Neural progenitor cell (in vitro differentiated cells): ENCODE measurements around the gene SATB2. TPM values are rescaled to one million over a fixed set of nuclear protein-coding genes. Genes with fewer than 3 reads are reported as not detected.

ENCODE experiments used
- DNase-seq: peaks from one replicate; pipeline ENCODE4 v3.0.0-alpha.2; 2016; ENCODE audit warnings: low spot score
- H2AFZ ChIP-seq: fragments of 200-600 bp; sonication (generic); replicated peaks from 2 replicates; pipeline ENCODE4 v1.6.1; 2016; ENCODE audit warnings: antibody characterized with exemption
- H3F3A ChIP-seq: fragments of 200-600 bp; sonication (generic); 2 replicates; pipeline ENCODE4 v1.6.1; 2016; ENCODE audit warnings: antibody characterized with exemption, low read depth
- H3K27ac ChIP-seq: fragments of 200-600 bp; sonication (generic); 2 replicates; pipeline ENCODE4 v1.5.1; 2016; ENCODE audit warnings: mild to moderate bottlenecking
- H3K27me3 ChIP-seq: fragments of 200-600 bp; sonication (generic); 2 replicates; pipeline ENCODE4 v1.6.1; 2016; ENCODE audit warnings: mild to moderate bottlenecking, moderate library complexity
- H3K36me3 ChIP-seq: fragments of 200-600 bp; sonication (generic); 2 replicates; pipeline ENCODE4 v1.5.1; 2016
- H3K4me1 ChIP-seq: fragments of 200-600 bp; sonication (generic); 2 replicates; pipeline ENCODE4 v1.6.1; 2016; ENCODE audit warnings: mixed run types
- H3K4me2 ChIP-seq: fragments of 200-600 bp; sonication (generic); 2 replicates; pipeline ENCODE4 v1.6.1; 2016
- H3K4me3 ChIP-seq: fragments of 200-600 bp; sonication (generic); 2 replicates; pipeline ENCODE4 v1.5.1; 2016
- H3K79me2 ChIP-seq: fragments of 200-600 bp; sonication (generic); 2 replicates; pipeline ENCODE4 v1.6.1; 2016; ENCODE audit warnings: low read depth
- H3K9ac ChIP-seq: fragments of 200-600 bp; sonication (generic); 2 replicates; pipeline ENCODE4 v1.6.1; 2016
- H3K9me3 ChIP-seq: fragments of 200-600 bp; sonication (generic); 2 replicates; pipeline ENCODE4 v1.5.1; 2016; ENCODE audit warnings: low read depth
- H4K20me1 ChIP-seq: fragments of 200-600 bp; sonication (generic); 2 replicates; pipeline ENCODE4 v1.6.1; 2016; ENCODE audit warnings: low read depth
- H3K27ac Mint-ChIP-seq: 3 replicates; pipeline ENCODE4 v1.8.0; 2021; ENCODE audit warnings: mixed read lengths
- H3K27me3 Mint-ChIP-seq: 2 replicates; pipeline ENCODE4 v1.8.0; 2022; ENCODE audit warnings: low read depth, mild to moderate bottlenecking, inconsistent platforms, moderate library complexity, mixed read lengths; ENCODE audit not compliant: insufficient read depth
- H3K36me3 Mint-ChIP-seq: 3 replicates; pipeline ENCODE4 v1.8.0; 2021; ENCODE audit warnings: mixed read lengths
- H3K4me1 Mint-ChIP-seq: 3 replicates; pipeline ENCODE4 v1.8.0; 2021; ENCODE audit warnings: mixed read lengths
- H3K4me3 Mint-ChIP-seq: 3 replicates; pipeline ENCODE4 v1.8.0; 2021; ENCODE audit warnings: mild to moderate bottlenecking, moderate library complexity, mixed read lengths
- H3K9me3 Mint-ChIP-seq: 3 replicates; pipeline ENCODE4 v1.8.0; 2020; ENCODE audit warnings: mixed read lengths
- EZH2 ChIP-seq: fragments of 200-600 bp; sonication (generic); IDR thresholded peaks from 2 replicates; pipeline ENCODE4 v1.6.1; 2017; ENCODE audit warnings: antibody characterized with exemption, mild to moderate bottlenecking, moderate library complexity
- EZH2phosphoT487 ChIP-seq: fragments of 200-600 bp; sonication (generic); IDR thresholded peaks from 2 replicates; pipeline ENCODE4 v1.6.1; 2017; ENCODE audit warnings: antibody characterized with exemption
- total RNA-seq: library from RNA; depleted of rRNA; stranded (reverse); fragments of >200 nt; gene quantifications from 2 replicates; pipeline ENCODE4 v1.2.3, GENCODE V29; 2015; ENCODE audit warnings: low replicate concordance
- TF ChIP-seq, protein P1 (sequence below): fragments of 200-600 bp; sonication (generic); IDR thresholded peaks from 2 replicates; pipeline ENCODE4 v1.5.1; 2017; ENCODE audit warnings: antibody characterized with exemption, mild to moderate bottlenecking

Gene SATB2
- total RNA-seq, 1 donor from 2014 or later = 3.7 TPM

DNA sequence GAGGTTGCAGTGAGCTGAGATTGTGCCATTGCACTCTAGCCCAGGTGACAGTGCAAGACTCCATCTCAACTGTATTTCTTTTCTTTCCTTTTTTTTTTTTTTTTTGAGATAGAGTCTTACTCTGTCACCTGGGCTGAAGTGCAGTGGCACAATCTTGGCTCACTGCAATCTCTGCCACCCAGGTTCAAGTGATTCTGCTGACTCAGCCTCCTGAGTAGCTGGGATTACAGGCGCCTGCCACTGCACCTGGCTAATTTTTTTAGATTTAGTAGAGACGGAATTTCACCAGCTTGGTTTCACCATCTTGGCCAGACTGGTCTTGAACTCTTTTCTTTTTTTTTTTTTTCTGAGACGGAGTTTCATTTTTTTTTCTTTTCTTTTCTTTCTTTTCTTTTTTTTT lies 41.3 kb upstream of the SATB2 start:
- H3K27ac Mint-ChIP-seq = no peak overlapping the region
- Histone ChIP-seq H3K4me3 (no peak overlapping the region), H3K9ac (no peak overlapping the region), H3K9me3 (no peaks in the 10 kb centered on the region), H3K4me2 (no peak overlapping the region), H3F3A (no peaks in the 10 kb centered on the region), H3K79me2 (no peaks in the 10 kb centered on the region), H3K27ac (no peak overlapping the region), H3K27me3 (no peaks in the 10 kb centered on the region), H4K20me1 (no peaks in the 10 kb centered on the region), H3K4me1 (no peaks in the 10 kb centered on the region), H3K36me3 (no peaks in the 10 kb centered on the region), H2AFZ (no peak overlapping the region)
- no peak for DNase-seq
- H3K36me3 Mint-ChIP-seq = no peaks in the 10 kb centered on the region
- H3K9me3 Mint-ChIP-seq = no peaks in the 10 kb centered on the region
- no peak overlapping the region for H3K4me3 Mint-ChIP-seq
- H3K27me3 Mint-ChIP-seq = no peaks in the 10 kb centered on the region
- H3K4me1 Mint-ChIP-seq = no peaks in the 10 kb centered on the region
- TF ChIP-seq EZH2phosphoT487 (no peak), EZH2 (no peak)
- TF ChIP-seq, protein P1, sequence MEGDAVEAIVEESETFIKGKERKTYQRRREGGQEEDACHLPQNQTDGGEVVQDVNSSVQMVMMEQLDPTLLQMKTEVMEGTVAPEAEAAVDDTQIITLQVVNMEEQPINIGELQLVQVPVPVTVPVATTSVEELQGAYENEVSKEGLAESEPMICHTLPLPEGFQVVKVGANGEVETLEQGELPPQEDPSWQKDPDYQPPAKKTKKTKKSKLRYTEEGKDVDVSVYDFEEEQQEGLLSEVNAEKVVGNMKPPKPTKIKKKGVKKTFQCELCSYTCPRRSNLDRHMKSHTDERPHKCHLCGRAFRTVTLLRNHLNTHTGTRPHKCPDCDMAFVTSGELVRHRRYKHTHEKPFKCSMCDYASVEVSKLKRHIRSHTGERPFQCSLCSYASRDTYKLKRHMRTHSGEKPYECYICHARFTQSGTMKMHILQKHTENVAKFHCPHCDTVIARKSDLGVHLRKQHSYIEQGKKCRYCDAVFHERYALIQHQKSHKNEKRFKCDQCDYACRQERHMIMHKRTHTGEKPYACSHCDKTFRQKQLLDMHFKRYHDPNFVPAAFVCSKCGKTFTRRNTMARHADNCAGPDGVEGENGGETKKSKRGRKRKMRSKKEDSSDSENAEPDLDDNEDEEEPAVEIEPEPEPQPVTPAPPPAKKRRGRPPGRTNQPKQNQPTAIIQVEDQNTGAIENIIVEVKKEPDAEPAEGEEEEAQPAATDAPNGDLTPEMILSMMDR = no peak

DNA sequence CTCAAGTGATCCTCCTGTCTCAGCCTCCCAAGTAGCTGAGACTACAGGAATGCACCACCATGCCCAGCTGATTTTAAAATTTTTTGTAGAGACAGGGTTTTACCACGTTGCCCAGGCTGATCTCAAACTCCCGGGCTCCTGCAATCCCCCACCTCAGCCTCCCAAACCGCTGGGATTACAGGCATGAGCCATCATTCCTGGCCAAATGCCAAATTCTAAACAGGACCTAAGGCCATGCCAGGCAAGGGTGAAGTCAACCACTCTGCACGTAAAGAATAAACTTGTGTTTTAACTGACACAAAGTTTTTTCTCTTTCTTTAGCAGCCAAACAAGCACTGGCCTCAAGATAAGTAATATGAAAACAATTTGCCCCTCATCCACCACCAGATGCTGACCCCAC lies 37.4 kb upstream of the SATB2 start:
- Histone ChIP-seq H3K9me3 (no peaks in the 10 kb centered on the region), H3K9ac (no peak overlapping the region), H3K27me3 (no peaks in the 10 kb centered on the region), H3K79me2 (no peaks in the 10 kb centered on the region), H2AFZ (no peak overlapping the region), H3K36me3 (no peaks in the 10 kb centered on the region), H3F3A (no peaks in the 10 kb centered on the region), H3K4me2 (no peak overlapping the region), H3K27ac (no peak overlapping the region), H3K4me1 (no peaks in the 10 kb centered on the region), H3K4me3 (no peak overlapping the region), H4K20me1 (no peaks in the 10 kb centered on the region)
- no peak overlapping the region for H3K4me3 Mint-ChIP-seq
- H3K36me3 Mint-ChIP-seq = no peaks in the 10 kb centered on the region
- no peaks in the 10 kb centered on the region for H3K4me1 Mint-ChIP-seq
- TF ChIP-seq, protein P1 = no peak
- no peak for TF ChIP-seq EZH2
- no peak for TF ChIP-seq EZH2phosphoT487
- H3K27ac Mint-ChIP-seq = no peak overlapping the region
- DNase-seq = no peak
- H3K27me3 Mint-ChIP-seq = peaks cover 2% of the 10 kb centered on the region
- no peaks in the 10 kb centered on the region for H3K9me3 Mint-ChIP-seq

DNA sequence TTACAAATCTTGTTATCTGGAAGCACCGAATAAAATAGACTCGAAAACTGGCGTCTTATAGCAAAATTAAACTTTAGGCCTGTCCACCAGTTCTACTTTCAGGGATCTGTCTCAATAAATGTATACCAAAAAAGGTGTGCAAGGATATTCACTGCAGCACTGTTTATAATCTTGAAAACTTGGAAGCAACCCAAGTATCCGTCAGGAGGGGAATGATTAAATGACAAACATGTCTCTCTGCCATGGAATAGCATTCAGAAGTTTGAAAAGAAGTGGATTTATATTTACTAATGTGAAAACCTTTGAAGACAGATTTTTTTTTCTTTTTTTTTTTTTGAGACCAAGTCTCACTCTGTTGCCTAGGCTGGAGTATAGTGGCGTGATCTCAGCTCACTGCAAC lies 32.3 kb upstream of the SATB2 start:
- no peaks in the 10 kb centered on the region for H4K20me1 ChIP-seq
- H3K9ac ChIP-seq = no peak overlapping the region
- no peaks in the 10 kb centered on the region for H3F3A ChIP-seq
- no peaks in the 10 kb centered on the region for H3K9me3 ChIP-seq
- no peak for TF ChIP-seq EZH2
- TF ChIP-seq EZH2phosphoT487 = no peak
- TF ChIP-seq, protein P1 = no peak
- H3K4me1 Mint-ChIP-seq = no peaks in the 10 kb centered on the region
- no peaks in the 10 kb centered on the region for H3K79me2 ChIP-seq
- DNase-seq = no peak
- H3K27me3 ChIP-seq = no peaks in the 10 kb centered on the region
- no peaks in the 10 kb centered on the region for H3K9me3 Mint-ChIP-seq
- H3K36me3 ChIP-seq = no peaks in the 10 kb centered on the region
- H3K4me2 ChIP-seq = no peak overlapping the region
- no peak overlapping the region for H2AFZ ChIP-seq
- H3K4me1 ChIP-seq = no peaks in the 10 kb centered on the region
- H3K27me3 Mint-ChIP-seq = peaks cover 2% of the 10 kb centered on the region
- H3K27ac Mint-ChIP-seq = no peak overlapping the region
- no peaks in the 10 kb centered on the region for H3K36me3 Mint-ChIP-seq
- no peak overlapping the region for H3K4me3 Mint-ChIP-seq
- no peak overlapping the region for H3K27ac ChIP-seq
- H3K4me3 ChIP-seq = no peak overlapping the region
